Esophagus (tissue), 2 donors: Measurements from ENCODE around the gene CYP3A4. TPM values are rescaled to one million over a fixed set of nuclear protein-coding genes. Genes with fewer than 3 reads are reported as not detected.

Experiments
- H3K27ac ChIP-seq, 2 donors: one replicate each; pipeline ENCODE4 v1.5.1; 2013; ENCODE audit warnings: low read depth in 2 of 2, mild to moderate bottlenecking in 2 of 2, inconsistent platforms in 1 of 2, low read length in 1 of 2, moderate library complexity in 1 of 2
- H3K27me3 ChIP-seq, 2 donors: one replicate each; pipeline ENCODE4 v1.6.1; 2013; ENCODE audit warnings: low read length in 2 of 2, control low read depth in 1 of 2, mild to moderate bottlenecking in 1 of 2; ENCODE audit not compliant: insufficient read depth in 2 of 2, control insufficient read depth in 1 of 2
- H3K36me3 ChIP-seq, 2 donors: one replicate each; pipeline ENCODE4 v1.6.1; 2013; ENCODE audit warnings: low read length in 1 of 2; ENCODE audit not compliant: control insufficient read depth in 2 of 2, insufficient read depth in 2 of 2
- H3K4me1 ChIP-seq, 2 donors: one replicate each; pipeline ENCODE4 v1.6.1; 2013; ENCODE audit warnings: low read length in 1 of 2; ENCODE audit not compliant: control insufficient read depth in 2 of 2, insufficient read depth in 2 of 2
- H3K4me3 ChIP-seq, 2 donors: one replicate each; pipeline ENCODE4 v1.5.1; 2013; ENCODE audit warnings: low read length in 2 of 2, mild to moderate bottlenecking in 2 of 2, low read depth in 1 of 2, moderate library complexity in 1 of 2
- H3K9me3 ChIP-seq, 2 donors: one replicate each; pipeline ENCODE4 v1.6.1; 2013; ENCODE audit warnings: mild to moderate bottlenecking in 2 of 2, low read depth in 1 of 2, low read length in 1 of 2, moderate library complexity in 1 of 2; ENCODE audit not compliant: control insufficient read depth in 2 of 2, insufficient read depth in 1 of 2
- WGBS, 2 donors: extraction: QIAGEN DNeasy Blood & Tissue Kit; methylation state at CpG; one replicate each; pipeline ENCODE4 v1.1.7; 2013; 5-methylcytosine and 5-hydroxymethylcytosine counted together
- polyA plus RNA-seq, 2 donors: library from polyadenylated mRNA; stranded (reverse); fragments of 200-250 nt; gene quantifications; one replicate each; pipeline ENCODE4 v1.2.3, GENCODE V29; 2013
- donor health status: healthy with polysubstance abuse.
- donor health status: Bipolar disorder and iron deficiency.

CYP3A4 gene
- polyA plus RNA-seq, 2 donors = 0.16 to 0.20 TPM

DNA sequence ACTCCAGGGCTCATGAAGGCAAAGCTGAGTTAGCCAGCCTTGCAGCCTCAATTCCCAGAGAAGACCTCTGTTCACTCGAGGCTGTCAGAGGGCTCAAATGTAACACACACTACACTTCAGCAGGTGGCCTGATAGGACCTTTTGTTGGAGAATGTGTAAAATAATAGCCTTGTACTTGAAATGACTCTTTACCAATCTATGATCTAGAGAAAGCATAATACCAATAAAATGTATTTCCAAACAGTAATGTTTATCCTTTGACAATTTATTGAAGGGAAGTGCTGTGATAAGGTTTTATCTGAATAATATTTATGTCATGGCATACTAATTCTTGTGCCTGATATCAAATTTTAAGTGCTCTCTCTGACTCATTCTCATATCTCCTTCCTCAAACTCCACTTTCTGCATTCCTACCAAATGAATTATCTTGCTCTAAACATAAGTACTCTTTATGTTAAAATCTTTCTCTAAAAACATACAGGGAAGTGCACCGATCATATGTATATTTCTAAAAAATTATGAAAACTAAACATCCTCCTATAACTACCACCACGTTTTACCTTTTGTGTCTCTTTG is 69.9 kb downstream of the CYP3A4 start:
- 73 to 81% methylated on average over 3 of the region's 3 CpGs for WGBS, 2 donors
- H3K27ac ChIP-seq = no peak overlapping the region
- no peaks in the 10 kb centered on the region for H3K9me3 ChIP-seq
- H3K27me3 ChIP-seq = no peaks in the 10 kb centered on the region
- H3K36me3 ChIP-seq = no peaks in the 10 kb centered on the region
- H3K4me1 ChIP-seq = no peaks in the 10 kb centered on the region
- no peak overlapping the region for H3K4me3 ChIP-seq

DNA sequence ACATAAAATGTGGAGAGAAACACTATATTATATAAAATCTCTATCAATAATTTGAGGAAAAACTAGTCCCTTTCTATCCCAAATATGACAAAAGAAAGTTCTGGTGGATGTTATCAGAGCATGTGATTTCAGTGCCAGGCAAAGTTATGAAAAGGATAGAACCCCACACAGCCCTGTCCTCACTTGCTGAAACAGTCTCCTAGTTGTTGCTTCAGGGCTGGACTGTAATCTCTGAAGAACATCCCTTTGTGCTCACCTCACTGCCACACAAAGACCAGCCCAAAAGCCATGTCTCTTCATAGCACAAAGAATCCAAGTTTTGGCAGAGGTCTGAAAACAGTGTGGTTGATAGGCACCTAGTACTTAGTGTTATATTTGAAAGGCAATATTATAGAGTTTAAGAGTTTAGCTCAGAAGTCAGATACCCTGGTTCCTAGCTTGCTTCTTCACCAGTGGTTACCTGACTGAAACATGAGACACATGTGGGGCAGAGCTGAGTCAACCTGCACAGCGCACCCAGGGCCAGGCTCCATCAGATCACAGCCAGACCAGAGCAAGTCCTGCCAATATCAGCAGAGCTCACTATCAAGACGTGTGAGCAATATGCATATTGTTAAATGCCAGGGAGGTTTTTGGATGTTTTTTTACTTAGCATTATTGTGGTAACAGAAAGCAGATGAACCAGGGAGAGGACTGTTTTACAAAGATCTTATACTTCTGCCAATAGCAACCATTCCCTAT is 74.0 kb downstream of the CYP3A4 start:
- Histone ChIP-seq H3K27ac (no peak overlapping the region), H3K4me3 (no peak overlapping the region), H3K4me1 (no peaks in the 10 kb centered on the region), H3K9me3 (no peaks in the 10 kb centered on the region), H3K27me3 (no peaks in the 10 kb centered on the region), H3K36me3 (no peaks in the 10 kb centered on the region)
- 61 to 63% methylated on average over 2 of the region's 2 CpGs for WGBS, 2 donors

DNA sequence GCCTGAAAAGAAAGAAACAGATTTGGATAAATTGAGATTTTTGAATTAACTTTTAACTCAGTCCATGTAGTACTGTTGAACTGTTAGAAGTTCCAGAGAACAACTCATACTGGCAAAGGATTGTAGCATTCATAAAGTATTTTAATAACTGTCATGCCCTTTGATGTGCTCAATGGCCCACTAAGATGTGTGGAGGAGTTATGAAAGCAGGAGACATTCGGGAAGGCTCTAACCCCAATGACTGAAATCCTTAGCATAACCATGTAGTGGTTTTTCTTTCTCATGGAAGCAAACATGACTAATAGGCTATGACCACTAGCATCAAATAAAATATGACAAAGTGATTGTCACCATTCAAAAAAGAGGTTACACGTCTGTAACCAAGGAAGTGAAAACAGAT is 74.7 kb downstream of the CYP3A4 start:
- H3K27me3 ChIP-seq = no peaks in the 10 kb centered on the region
- no peak overlapping the region for H3K27ac ChIP-seq
- H3K36me3 ChIP-seq = no peaks in the 10 kb centered on the region
- no peaks in the 10 kb centered on the region for H3K4me1 ChIP-seq
- WGBS, 2 donors = 87 to 92% methylated on average over 2 of the region's 2 CpGs
- H3K9me3 ChIP-seq = no peaks in the 10 kb centered on the region
- H3K4me3 ChIP-seq = no peak overlapping the region

DNA sequence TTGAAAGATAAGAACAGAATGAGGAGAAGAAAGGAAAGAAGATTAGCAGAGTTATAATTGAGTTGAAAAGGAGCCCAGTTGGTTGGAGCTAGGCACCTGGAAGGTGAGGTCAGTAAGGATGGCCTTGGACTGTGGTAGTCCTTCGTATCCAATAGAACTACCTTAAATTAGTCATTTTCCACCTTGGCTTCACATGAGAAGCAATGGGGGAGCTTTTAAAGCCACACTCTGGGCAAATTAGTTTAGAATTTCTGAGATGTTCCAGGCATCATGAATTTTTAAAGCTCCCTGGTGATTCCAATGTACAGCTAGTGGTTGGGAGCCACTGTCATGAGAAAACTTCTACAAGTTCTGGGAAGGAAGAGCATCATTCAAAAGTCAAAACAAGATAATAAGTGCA is 76.9 kb downstream of the CYP3A4 start:
- H3K36me3 ChIP-seq = no peaks in the 10 kb centered on the region
- H3K27me3 ChIP-seq = no peaks in the 10 kb centered on the region
- H3K4me1 ChIP-seq = no peaks in the 10 kb centered on the region
- whole genome bisulfite sequencing, 2 donors = 54 to 68% methylated on average over 1 of the region's 1 CpG
- H3K9me3 ChIP-seq = no peaks in the 10 kb centered on the region
- no peak overlapping the region for H3K4me3 ChIP-seq
- no peak overlapping the region for H3K27ac ChIP-seq

Other genes starting within 250 kb of the CYP3A4 start
- gene FAM200A, start 232.1 kb downstream of the CYP3A4 start, polyA plus RNA-seq = 1 to 10 TPM; 2.8 to 3.8 TPM
- gene ZNF655, start 225.5 kb downstream of the CYP3A4 start, polyA plus RNA-seq = 10 to 100 TPM; 56.9 to 80.5 TPM
- gene TMEM225B, start 185.9 kb downstream of the CYP3A4 start, polyA plus RNA-seq = under 1 TPM; 0.66 to 0.96 TPM
- gene ZSCAN25, start 167.2 kb downstream of the CYP3A4 start, polyA plus RNA-seq = 1 to 10 TPM; 4.4 to 4.5 TPM
- gene CYP3A5, start 104.2 kb downstream of the CYP3A4 start, polyA plus RNA-seq = 10 to 100 TPM; 16.1 to 51.2 TPM
- under 1 TPM in 1 of 2 donors, not detected in 1; 0.02 TPM for gene CYP3A7, start 49.0 kb downstream of the CYP3A4 start, polyA plus RNA-seq
- not detected for gene CYP3A43, start 43.8 kb upstream of the CYP3A4 start, polyA plus RNA-seq
- not detected for gene OR2AE1, start 92.8 kb upstream of the CYP3A4 start, polyA plus RNA-seq
- gene TRIM4, start 135.3 kb upstream of the CYP3A4 start, polyA plus RNA-seq = 10 to 100 TPM in 1 of 2 donors, 1 to 10 TPM in 1; 9.4 to 11.8 TPM
- gene GJC3, start 145.4 kb upstream of the CYP3A4 start, polyA plus RNA-seq = not detected
- 1 to 10 TPM; 1.6 to 2.0 TPM for gene AZGP1, start 191.8 kb upstream of the CYP3A4 start, polyA plus RNA-seq
- gene ZKSCAN1, start 231.4 kb upstream of the CYP3A4 start, polyA plus RNA-seq = 10 to 100 TPM; 10.5 to 25.0 TPM